RWPE1 (cell line): ENCODE results near the gene CTIF.

ENCODE experiments used
- CTCF ChIA-PET: fragments of 350-600 bp; sonication (Branson Sonifier 250); formaldehyde crosslinking; extraction: SDS; loops from one replicate; lab custom pipeline; 2021; lab: Yijun Ruan, JAX
- POLR2A ChIA-PET: fragments of 400-600 bp; formaldehyde crosslinking; extraction: SDS; loops from one replicate; lab custom pipeline; 2020; ENCODE audit warnings: antibody characterized with exemption; ENCODE audit not compliant: low non-redundant PET; lab: Yijun Ruan, JAX
- DNase-seq: peaks from one replicate; pipeline ENCODE4 v3.0.0; 2012; ENCODE audit warnings: low spot score
- H3K27ac ChIP-seq: fragments of 450-650 bp; 2 replicates; pipeline ENCODE4 v1.5.1; 2017
- CTCF ChIP-seq: fragments of 450-650 bp; conservative IDR thresholded peaks from 2 replicates; pipeline ENCODE4 v1.5.1; 2017; ENCODE audit warnings: low read depth, mild to moderate bottlenecking

Gene CTIF

GRCh38 chr18:48835745-48836170 is 296.9 kb downstream of the CTIF start:
- POLR2A ChIA-PET: no interaction called here
- CTCF ChIA-PET: interaction anchor here (0.6 kb wide), 1 partner anchor 80 kb away, joined by 3 read pairs; no protein-coding TSS in a partner anchor

GRCh38 chr18:48836231-48836805 is 297.5 kb downstream of the CTIF start:
- no peak for TF ChIP-seq CTCF
- DNase-seq: no peak
- ChIA-PET POLR2A (no interaction called here), CTCF (interaction anchor here (0.6 kb wide), 2 partner anchors 79 to 193 kb away, joined by 3 read pairs; no protein-coding TSS in a partner anchor)
- H3K27ac ChIP-seq: peak overlapping the region; percentile 93; the same call in 1 of the 2 replicates

More at GRCh38 chr18:48835745-48836170, 296.9 kb downstream of the CTIF start:
- DNase-seq: no peak
- H3K27ac ChIP-seq: peak overlapping the region; percentile 93; the same call in 1 of the 2 replicates
- no peak for TF ChIP-seq CTCF

- POLR2A ChIA-PET: no interaction called here
These were observed 298.2 kb downstream of the CTIF start for GRCh38 chr18:48836806-48837615.

GRCh38 chr18:48837676-48838075 is 298.8 kb downstream of the CTIF start:
- DNase-seq: no peak
- ChIA-PET POLR2A (no interaction called here), CTCF (interaction anchor here (0.6 kb wide), 1 partner anchor 12 kb away, joined by 6 read pairs; no protein-coding TSS in a partner anchor)
- H3K27ac ChIP-seq: peak overlapping the region; percentile 93
- TF ChIP-seq CTCF: no peak

More at GRCh38 chr18:48836806-48837615, 298.2 kb downstream of the CTIF start:
- H3K27ac ChIP-seq: peak overlapping the region; percentile 93
- TF ChIP-seq CTCF: no peak
- CTCF ChIA-PET: interaction anchor here (0.6 kb wide), 3 partner anchors 12 to 193 kb away, joined by 3 to 6 read pairs (median 4); no protein-coding TSS in a partner anchor
- DNase-seq: no peak

GRCh38 chr18:48838166-48838775 is 299.4 kb downstream of the CTIF start:
- POLR2A ChIA-PET: no interaction called here
- DNase-seq: no peak
- CTCF ChIA-PET: no interaction called here
- TF ChIP-seq CTCF: no peak
- peak overlapping the region; percentile 93 for H3K27ac ChIP-seq
